Mesothelial cell of epicardium (in vitro differentiated cells): ENCODE results near the gene NPM1. TPM values are rescaled to one million over a fixed set of nuclear protein-coding genes. Genes with fewer than 3 reads are reported as not detected.

Experiments used
- DNase-seq, 2 experiments: peaks; one replicate each; pipeline ENCODE4 v3.0.0; 2021; ENCODE audit warnings: low spot score in 2 of 2; ENCODE audit not compliant: unreplicated experiment in 2 of 2
- H3K27ac Mint-ChIP-seq: 2 replicates; pipeline ENCODE4 v1.8.0; 2021; ENCODE audit warnings: mixed read lengths
- H3K27me3 Mint-ChIP-seq: 2 replicates; pipeline ENCODE4 v1.8.0; 2021; ENCODE audit warnings: low read depth, mixed read lengths
- H3K36me3 Mint-ChIP-seq: 2 replicates; pipeline ENCODE4 v1.8.0; 2021; ENCODE audit warnings: mixed read lengths
- H3K4me1 Mint-ChIP-seq: 2 replicates; pipeline ENCODE4 v1.8.0; 2021; ENCODE audit warnings: mixed read lengths
- H3K4me3 Mint-ChIP-seq: 2 replicates; pipeline ENCODE4 v1.8.0; 2021; ENCODE audit warnings: mild to moderate bottlenecking, moderate library complexity, mixed read lengths
- H3K9me3 Mint-ChIP-seq: 2 replicates; pipeline ENCODE4 v1.8.0; 2021; ENCODE audit warnings: mixed read lengths
- total RNA-seq: library from RNA; stranded (reverse); gene quantifications from 3 replicates; pipeline ENCODE4 v1.2.1, GENCODE V29; 2021
- TF ChIP-seq, protein P1 (sequence below): fragments of 200-600 bp; sonication (generic); IDR thresholded peaks from one replicate; pipeline ENCODE4 v1.5.0; 2021; ENCODE audit warnings: antibody characterized with exemption; ENCODE audit not compliant: unreplicated experiment

The NPM1 gene
- total RNA-seq, 1 donor from 2014 or later, result 1,674 TPM

DNA sequence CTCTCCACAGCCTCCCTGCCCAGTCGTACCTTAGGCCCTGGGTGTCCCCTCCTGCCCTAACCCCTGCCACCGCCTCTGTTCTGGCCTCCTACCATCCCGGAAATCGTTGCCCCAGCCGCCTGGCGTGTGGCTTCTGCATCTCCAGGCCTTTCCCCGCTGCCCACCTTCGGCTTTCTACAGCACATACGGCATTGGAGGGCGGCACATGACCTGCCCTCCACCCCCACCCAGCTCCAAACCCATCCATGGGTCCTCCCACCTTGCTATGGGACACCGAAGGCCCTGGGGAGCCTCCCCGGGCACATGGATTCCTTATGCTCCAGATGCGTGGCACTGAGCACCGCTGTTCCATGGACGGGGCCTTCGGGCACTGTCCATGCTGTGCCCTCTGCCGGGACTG is 63.8 kb downstream of the NPM1 start:
- peak overlapping the region; percentile 54 for H3K4me3 Mint-ChIP-seq
- TF ChIP-seq, protein P1, sequence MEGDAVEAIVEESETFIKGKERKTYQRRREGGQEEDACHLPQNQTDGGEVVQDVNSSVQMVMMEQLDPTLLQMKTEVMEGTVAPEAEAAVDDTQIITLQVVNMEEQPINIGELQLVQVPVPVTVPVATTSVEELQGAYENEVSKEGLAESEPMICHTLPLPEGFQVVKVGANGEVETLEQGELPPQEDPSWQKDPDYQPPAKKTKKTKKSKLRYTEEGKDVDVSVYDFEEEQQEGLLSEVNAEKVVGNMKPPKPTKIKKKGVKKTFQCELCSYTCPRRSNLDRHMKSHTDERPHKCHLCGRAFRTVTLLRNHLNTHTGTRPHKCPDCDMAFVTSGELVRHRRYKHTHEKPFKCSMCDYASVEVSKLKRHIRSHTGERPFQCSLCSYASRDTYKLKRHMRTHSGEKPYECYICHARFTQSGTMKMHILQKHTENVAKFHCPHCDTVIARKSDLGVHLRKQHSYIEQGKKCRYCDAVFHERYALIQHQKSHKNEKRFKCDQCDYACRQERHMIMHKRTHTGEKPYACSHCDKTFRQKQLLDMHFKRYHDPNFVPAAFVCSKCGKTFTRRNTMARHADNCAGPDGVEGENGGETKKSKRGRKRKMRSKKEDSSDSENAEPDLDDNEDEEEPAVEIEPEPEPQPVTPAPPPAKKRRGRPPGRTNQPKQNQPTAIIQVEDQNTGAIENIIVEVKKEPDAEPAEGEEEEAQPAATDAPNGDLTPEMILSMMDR, result no peak
- DNase-seq, result no peak
- no peaks in the 10 kb centered on the region for H3K27me3 Mint-ChIP-seq
- no peaks in the 10 kb centered on the region for H3K36me3 Mint-ChIP-seq
- peaks cover 28% of the 10 kb centered on the region for H3K4me1 Mint-ChIP-seq
- H3K27ac Mint-ChIP-seq, result peak overlapping the region; percentile 70
- no peaks in the 10 kb centered on the region for H3K9me3 Mint-ChIP-seq

DNA sequence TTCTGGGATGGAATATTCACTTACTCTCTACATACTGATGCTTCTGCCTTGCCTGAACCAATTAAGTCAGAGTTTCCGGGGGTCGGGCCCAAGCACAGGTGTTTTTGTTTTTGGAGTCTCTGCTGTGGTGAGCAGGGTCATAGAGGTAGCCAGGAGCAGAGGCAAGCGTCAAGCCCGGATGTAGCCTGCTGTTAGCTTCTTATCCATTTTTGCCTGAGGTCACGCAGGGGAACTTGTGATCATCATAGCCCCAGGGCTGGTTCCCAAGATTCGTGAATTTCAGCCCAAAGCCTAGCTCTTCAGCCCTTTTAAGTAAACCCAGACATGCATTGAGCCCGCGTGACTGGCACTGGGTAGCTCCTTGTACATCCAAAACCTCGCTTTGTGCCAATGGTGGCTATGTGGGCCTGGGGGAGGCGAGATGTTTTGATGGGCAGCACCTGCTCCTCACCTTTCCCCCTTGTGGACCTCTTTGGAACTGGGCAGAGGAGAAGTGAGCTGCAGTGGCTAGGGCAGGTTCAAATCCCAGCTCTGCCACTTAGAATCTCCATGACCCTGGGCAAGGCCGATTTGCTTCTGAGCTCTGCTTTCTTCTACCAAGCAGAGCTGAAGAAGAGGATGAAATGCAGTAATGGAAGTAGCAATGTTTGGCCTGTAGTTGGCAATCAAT is 65.5 kb downstream of the NPM1 start:
- H3K36me3 Mint-ChIP-seq, result peaks cover 5% of the 10 kb centered on the region
- H3K4me1 Mint-ChIP-seq, result peaks cover 21% of the 10 kb centered on the region
- H3K27ac Mint-ChIP-seq, result no peak overlapping the region
- TF ChIP-seq, protein P1, result no peak
- H3K4me3 Mint-ChIP-seq, result no peak overlapping the region
- H3K27me3 Mint-ChIP-seq, result no peaks in the 10 kb centered on the region
- no peaks in the 10 kb centered on the region for H3K9me3 Mint-ChIP-seq
- DNase-seq, result no peak

DNA sequence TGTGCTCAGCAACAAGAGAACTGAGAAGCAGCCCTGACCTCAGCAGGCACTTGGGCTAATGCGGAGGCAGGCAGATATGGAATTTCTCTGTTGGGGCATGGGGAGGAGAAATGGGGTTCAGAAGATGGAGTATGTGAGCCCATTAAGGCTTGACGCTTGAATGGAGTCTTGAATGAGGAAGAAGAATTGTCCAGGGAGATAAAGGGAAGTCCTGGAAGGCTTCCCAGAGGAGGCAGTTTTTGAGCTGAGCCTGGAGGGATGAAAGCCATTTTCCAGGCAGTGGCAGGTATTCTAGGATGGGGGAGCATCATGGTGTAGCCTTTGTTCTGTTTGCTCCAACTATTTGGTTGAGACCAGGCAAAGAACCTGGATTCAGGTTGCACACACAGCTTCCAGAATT is 66.3 kb downstream of the NPM1 start:
- DNase-seq, result no peak
- H3K4me3 Mint-ChIP-seq, result no peak overlapping the region
- H3K27me3 Mint-ChIP-seq, result no peaks in the 10 kb centered on the region
- no peak overlapping the region for H3K27ac Mint-ChIP-seq
- peaks cover 5% of the 10 kb centered on the region for H3K36me3 Mint-ChIP-seq
- TF ChIP-seq, protein P1, result no peak
- H3K4me1 Mint-ChIP-seq, result peaks cover 16% of the 10 kb centered on the region
- no peaks in the 10 kb centered on the region for H3K9me3 Mint-ChIP-seq

DNA sequence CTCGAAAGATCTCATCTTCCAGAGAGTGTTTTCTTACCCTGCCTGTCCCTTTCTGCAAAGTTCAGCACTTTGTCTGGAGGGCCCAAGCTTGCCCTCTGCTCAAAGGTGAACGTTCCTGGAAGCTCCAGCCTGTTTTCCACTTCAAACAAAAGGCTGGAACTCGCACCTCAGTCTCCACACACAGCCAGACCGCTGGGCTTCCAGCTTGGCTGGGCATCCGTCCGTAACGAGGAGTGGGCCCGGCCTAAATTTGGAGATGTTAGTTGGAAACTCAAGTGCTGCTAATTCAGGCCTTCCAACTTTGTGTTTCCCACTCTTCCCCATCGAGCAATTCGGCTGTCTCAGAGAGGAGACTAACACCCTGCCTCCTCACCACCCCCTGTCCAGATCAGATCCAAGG is 66.9 kb downstream of the NPM1 start:
- H3K9me3 Mint-ChIP-seq, result no peaks in the 10 kb centered on the region
- peaks cover 3% of the 10 kb centered on the region for H3K27me3 Mint-ChIP-seq
- peaks cover 11% of the 10 kb centered on the region for H3K4me1 Mint-ChIP-seq
- no peak overlapping the region for H3K4me3 Mint-ChIP-seq
- peaks cover 5% of the 10 kb centered on the region for H3K36me3 Mint-ChIP-seq
- no peak overlapping the region for H3K27ac Mint-ChIP-seq
- no peak for DNase-seq
- TF ChIP-seq, protein P1, result no peak

DNA sequence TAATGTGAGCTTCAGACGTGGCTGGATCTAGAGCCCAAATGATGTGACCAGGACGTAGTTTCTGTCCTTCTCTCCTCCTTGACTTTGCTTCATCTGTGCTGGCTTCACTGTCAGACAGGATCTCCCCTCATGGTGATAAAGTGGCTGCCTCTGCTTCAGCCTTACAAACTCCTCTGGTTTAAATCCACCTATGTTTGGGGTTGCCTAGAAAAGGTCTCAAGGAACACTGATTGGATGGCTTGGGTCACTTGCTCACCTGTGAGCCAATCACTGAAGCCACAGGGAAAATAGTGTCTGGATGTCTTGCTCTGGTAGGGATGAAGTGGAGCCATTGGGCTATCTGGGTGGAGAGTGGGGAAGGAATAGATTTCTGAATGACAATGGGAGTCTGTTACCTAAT is 67.9 kb downstream of the NPM1 start:
- Mint-ChIP-seq H3K36me3 (peaks cover 5% of the 10 kb centered on the region), H3K4me3 (no peak overlapping the region), H3K27me3 (peaks cover 3% of the 10 kb centered on the region), H3K27ac (no peak overlapping the region), H3K9me3 (no peaks in the 10 kb centered on the region), H3K4me1 (peaks cover 3% of the 10 kb centered on the region)
- TF ChIP-seq, protein P1, result no peak
- no peak for DNase-seq
